Mammary epithelial cell (primary cell): ENCODE data around the gene NHLH1.

Experiments used
- CTCF ChIP-seq, 2 donors: IDR thresholded peaks in 1 of 2; conservative IDR thresholded peaks in 1 of 2; 2 replicates each; pipeline ENCODE4 v1.5.1; 2011 to 2012; ENCODE audit warnings: inconsistent platforms in 2 of 2, low read length in 2 of 2, mild to moderate bottlenecking in 2 of 2, control low read depth in 1 of 2, low read depth in 1 of 2; ENCODE audit not compliant: insufficient read depth in 1 of 2; ENCODE audit errors: extremely low read depth in 1 of 2
- EZH2 ChIP-seq: IDR thresholded peaks from 2 replicates; pipeline ENCODE4 v1.6.1; 2012; ENCODE audit warnings: low read length, inconsistent platforms, borderline replicate concordance

- TF ChIP-seq CTCF (conservative IDR thresholded peaks at IDR 0.05 in 1 of 2, IDR thresholded peaks at IDR 0.05 in 1 of 2; ENCODE audit: extremely low read depth in 1 of 2, insufficient read depth in 1 of 2, low read depth in 1 of 2, low read length in 2 of 2) = no peak
- no peak for TF ChIP-seq EZH2
Measured at GRCh38 chr1:160420881-160421842, 54.3 kb downstream of the NHLH1 start.
